ENCODE measurements around the gene WDR31. TPM values are rescaled to one million over a fixed set of nuclear protein-coding genes. Genes with fewer than 3 reads are reported as not detected.

WDR31 gene
- total and polyA plus RNA-seq, 10 donors, result 0.15 to 2.3 (median 0.78) TPM

Other genes with a start within 250 kb of the WDR31 start
- 10 to 100 TPM; 30.8 to 97.3 (median 58.5) TPM for gene SLC31A2, start 189.3 kb downstream of the WDR31 start, total RNA-seq
- gene SLC31A2, start 189.3 kb downstream of the WDR31 start, polyA plus RNA-seq, result 10 to 100 TPM in 2 of 3 donors, 1 to 10 TPM in 1; 7.7 to 13.5 (median 12.4) TPM
- 10 to 100 TPM; 50.7 to 68.0 (median 60.0) TPM for gene FKBP15, start 119.0 kb downstream of the WDR31 start, total RNA-seq
- 10 to 100 TPM; 11.5 to 18.4 (median 12.4) TPM for gene FKBP15, start 119.0 kb downstream of the WDR31 start, polyA plus RNA-seq
- 10 to 100 TPM; 17.7 to 22.7 (median 19.2) TPM for gene SLC31A1, start 118.7 kb downstream of the WDR31 start, total RNA-seq
- gene SLC31A1, start 118.7 kb downstream of the WDR31 start, polyA plus RNA-seq, result 1 to 10 TPM; 3.0 to 5.5 (median 3.3) TPM
- 10 to 100 TPM; 20.6 to 31.3 (median 27.1) TPM for gene CDC26, start 64.7 kb downstream of the WDR31 start, total RNA-seq
- 10 to 100 TPM; 41.5 to 42.9 (median 41.8) TPM for gene CDC26, start 64.7 kb downstream of the WDR31 start, polyA plus RNA-seq
- 10 to 100 TPM; 13.5 to 20.2 (median 17.5) TPM for gene PRPF4, start 64.6 kb downstream of the WDR31 start, total RNA-seq
- 10 to 100 TPM in 2 of 3 donors, 1 to 10 TPM in 1; 7.7 to 12.4 (median 10.5) TPM for gene PRPF4, start 64.6 kb downstream of the WDR31 start, polyA plus RNA-seq
- under 1 TPM in 1 of 7 donors, not detected in 6; 0.35 TPM for gene RNF183, start 36.9 kb downstream of the WDR31 start, total RNA-seq
- gene RNF183, start 36.9 kb downstream of the WDR31 start, polyA plus RNA-seq, result under 1 TPM; 0.06 to 0.09 (median 0.08) TPM
- gene BSPRY, start 9.3 kb upstream of the WDR31 start, total RNA-seq, result 1 to 10 TPM in 3 of 7 donors, under 1 TPM in 4; 0.47 to 1.7 (median 0.79) TPM
- gene BSPRY, start 9.3 kb upstream of the WDR31 start, polyA plus RNA-seq, result under 1 TPM; 0.26 to 0.77 (median 0.26) TPM
- gene HDHD3, start 36.7 kb upstream of the WDR31 start, total RNA-seq, result 10 to 100 TPM; 13.5 to 38.3 (median 16.7) TPM
- gene HDHD3, start 36.7 kb upstream of the WDR31 start, polyA plus RNA-seq, result 10 to 100 TPM; 17.2 to 26.0 (median 23.8) TPM
- 10 to 100 TPM; 19.3 to 31.1 (median 29.5) TPM for gene ALAD, start 61.0 kb upstream of the WDR31 start, total RNA-seq
- gene ALAD, start 61.0 kb upstream of the WDR31 start, polyA plus RNA-seq, result 10 to 100 TPM; 14.4 to 21.7 (median 15.9) TPM
- 10 to 100 TPM; 29.3 to 53.0 (median 36.9) TPM for gene POLE3, start 70.4 kb upstream of the WDR31 start, total RNA-seq
- 10 to 100 TPM; 30.6 to 45.6 (median 44.5) TPM for gene POLE3, start 70.4 kb upstream of the WDR31 start, polyA plus RNA-seq
- gene C9orf43, start 70.5 kb upstream of the WDR31 start, total RNA-seq, result under 1 TPM in 5 of 7 donors, not detected in 2; 0.37 to 0.92 (median 0.46) TPM
- under 1 TPM; 0.27 to 0.59 (median 0.48) TPM for gene C9orf43, start 70.5 kb upstream of the WDR31 start, polyA plus RNA-seq
- gene RGS3, start 123.5 kb upstream of the WDR31 start, total RNA-seq, result 100 to 1,000 TPM in 1 of 7 donors, 10 to 100 TPM in 6; 63.2 to 122 (median 84.4) TPM
- 10 to 100 TPM; 17.5 to 48.3 (median 26.5) TPM for gene RGS3, start 123.5 kb upstream of the WDR31 start, polyA plus RNA-seq